OCI-LY7 (cell line): Measurements from ENCODE around the gene TOR1AIP1. TPM values are rescaled to one million over a fixed set of nuclear protein-coding genes. Genes with fewer than 3 reads are reported as not detected.

Source experiments
- BruUV-seq: library from RNA; stranded (reverse); fragments of 400-500 nt; replicated peaks from 2 replicates; lab custom pipeline; 2021; lab: Mats Ljungman, UMichigan
- CTCF ChIA-PET: fragments of 300-600 bp; sonication (Branson Sonifier 250); formaldehyde crosslinking; loops from one replicate; lab custom pipeline; 2022; ENCODE audit warnings: antibody characterized with exemption; ENCODE audit not compliant: unreplicated experiment; lab: Charles Lee
- POLR2A ChIA-PET: fragments of 300-600 bp; sonication (Branson Sonifier 250); formaldehyde crosslinking; loops from one replicate; lab custom pipeline; 2022; ENCODE audit warnings: antibody characterized with exemption; lab: Charles Lee
- DNase-seq: peaks from one replicate; pipeline ENCODE4 v3.0.0-alpha.2; 2015; ENCODE audit warnings: low spot score
- H2AFZ ChIP-seq: fragments of 200-600 bp; sonication (generic), shearing (Covaris generic); 2 replicates; pipeline ENCODE4 v1.6.1; 2014; ENCODE audit warnings: mild to moderate bottlenecking, antibody characterized with exemption, low read length, moderate library complexity
- H3K27ac ChIP-seq: fragments of 200-600 bp; sonication (generic); 2 replicates; pipeline ENCODE4 v1.5.1; 2014; ENCODE audit warnings: mixed run types, low read depth, mild to moderate bottlenecking, moderate library complexity, low read length, inconsistent platforms; ENCODE audit not compliant: poor library complexity, severe bottlenecking
- H3K36me3 ChIP-seq: fragments of 200-600 bp; sonication (generic); 2 replicates; pipeline ENCODE4 v1.6.1; 2014; ENCODE audit warnings: mild to moderate bottlenecking, antibody characterized with exemption, low read length, moderate library complexity, mixed read lengths; ENCODE audit not compliant: insufficient read depth
- H3K4me1 ChIP-seq: fragments of 200-600 bp; sonication (generic); 2 replicates; pipeline ENCODE4 v1.5.1; 2014; ENCODE audit warnings: mild to moderate bottlenecking, low read length; ENCODE audit not compliant: insufficient read depth, poor library complexity, severe bottlenecking
- H3K4me2 ChIP-seq: fragments of 200-600 bp; sonication (generic); 2 replicates; pipeline ENCODE4 v1.6.1; 2014; ENCODE audit warnings: mild to moderate bottlenecking, low read length
- H3K4me3 ChIP-seq: fragments of 200-600 bp; sonication (generic); 2 replicates; pipeline ENCODE4 v1.5.1; 2014; ENCODE audit warnings: mild to moderate bottlenecking, low read depth, low read length; ENCODE audit not compliant: poor library complexity, severe bottlenecking
- H3K79me2 ChIP-seq: fragments of 200-600 bp; sonication (generic); 2 replicates; pipeline ENCODE4 v1.6.1; 2016; ENCODE audit warnings: low read depth, mild to moderate bottlenecking, low read length, moderate library complexity, mixed read lengths; ENCODE audit not compliant: insufficient read depth
- H3K9me2 ChIP-seq: fragments of 200-600 bp; sonication (generic); 2 replicates; pipeline ENCODE4 v1.6.1; 2016; ENCODE audit warnings: mild to moderate bottlenecking, low read length, mixed read lengths; ENCODE audit not compliant: insufficient read depth
- H3K9me3 ChIP-seq: fragments of 200-600 bp; sonication (generic); 2 replicates; pipeline ENCODE4 v1.6.1; 2014; ENCODE audit warnings: mild to moderate bottlenecking, mixed run types, low read length, mixed read lengths
- H4K20me1 ChIP-seq: fragments of 200-600 bp; sonication (generic); 2 replicates; pipeline ENCODE4 v1.6.1; 2014; ENCODE audit warnings: mild to moderate bottlenecking, antibody characterized with exemption, low read length, moderate library complexity, mixed read lengths; ENCODE audit not compliant: insufficient read depth
- CTCF ChIP-seq: fragments of 200-600 bp; sonication (generic); conservative IDR thresholded peaks from 2 replicates; pipeline ENCODE4 v1.5.1; 2014; ENCODE audit warnings: mild to moderate bottlenecking, antibody characterized with exemption, low read length, moderate library complexity, mixed read lengths
- EZH2phosphoT487 ChIP-seq: fragments of 200-600 bp; sonication (generic); IDR thresholded peaks from 2 replicates; pipeline ENCODE4 v1.6.1; 2018; ENCODE audit warnings: low read depth, borderline replicate concordance, mild to moderate bottlenecking, mixed run types, antibody characterized with exemption, low read length, moderate library complexity, mixed read lengths
- intact Hi-C: fragments of 100-400 bp; cut with micrococcal nuclease; formaldehyde crosslinking; loops from one replicate; pipeline ENCODE4 v1.10.0; 2022; ENCODE audit not compliant: unreplicated experiment
- total RNA-seq, 2 experiments: library from RNA; depleted of rRNA in 1 of 2; stranded (reverse); fragments of >200 nt in 1 of 2; shearing (Covaris generic) in 1 of 2; gene quantifications; 2 replicates each; pipeline ENCODE4 v1.2.3, GENCODE V29; 2014 to 2022

Gene TOR1AIP1
- total RNA-seq, 2 experiments from 2014 or later = 11.0 to 14.5 TPM

- intact Hi-C loops = loop anchor here (2.0 to 5.0 kb wide), 3 partner anchors 271 to 851 kb away; partner anchors contain the start of genes ACBD6 and QSOX1
- ChIA-PET POLR2A (interaction anchor here (0.6 to 2.1 kb wide), 12 partner anchors 8 to 659 kb away, joined by 3 to 9 read pairs (median 4); partner anchors contain the start of gene CEP350), CTCF (no interaction called here)
- no peak for TF ChIP-seq EZH2phosphoT487
- Histone ChIP-seq H3K79me2 (peaks cover 9% of the 10 kb centered on the region; the same call in 1 of the 2 replicates), H3K9me2 (no peaks in the 10 kb centered on the region), H3K4me2 (peak overlapping the region; percentile 89), H3K27ac (peak overlapping the region; percentile 96), H2AFZ (peak overlapping the region; percentile 65), H3K36me3 (peaks cover 14% of the 10 kb centered on the region; the same call in 1 of the 2 replicates), H3K9me3 (no peaks in the 10 kb centered on the region), H3K4me3 (peak overlapping the region; percentile 79), H3K4me1 (peaks cover 31% of the 10 kb centered on the region), H4K20me1 (no peaks in the 10 kb centered on the region; the same call in 1 of the 2 replicates)
- DNase-seq = peak; percentile 60
- BruUV-seq = no TSS peak
Observed at GRCh38 chr1:179883745-179884138, 1.7 kb downstream of the TOR1AIP1 start.

- no peak overlapping the region for H2AFZ ChIP-seq
- no peaks in the 10 kb centered on the region; the same call in 1 of the 2 replicates for H4K20me1 ChIP-seq
- peaks cover 24% of the 10 kb centered on the region for H3K36me3 ChIP-seq
- BruUV-seq = no TSS peak
- no peaks in the 10 kb centered on the region for H3K9me3 ChIP-seq
- ChIA-PET POLR2A (interaction anchor here (0.6 to 1.8 kb wide), 6 partner anchors 10 to 87 kb away, joined by 3 to 4 read pairs (median 4); partner anchors contain the start of gene CEP350), CTCF (no interaction called here)
- DNase-seq = no peak
- H3K79me2 ChIP-seq = no peaks in the 10 kb centered on the region; the same call in 1 of the 2 replicates
- peak overlapping the region; percentile 23 for H3K4me2 ChIP-seq
- no peaks in the 10 kb centered on the region for H3K9me2 ChIP-seq
- intact Hi-C loops = no loop called here
- H3K27ac ChIP-seq = no peak overlapping the region
- TF ChIP-seq CTCF (no peak), EZH2phosphoT487 (no peak)
- no peak overlapping the region for H3K4me3 ChIP-seq
- peaks cover 22% of the 10 kb centered on the region for H3K4me1 ChIP-seq
Observed at GRCh38 chr1:179888071-179888470, 6.0 kb downstream of the TOR1AIP1 start.

- Histone ChIP-seq H3K9me3 (no peaks in the 10 kb centered on the region), H3K79me2 (no peaks in the 10 kb centered on the region; the same call in 1 of the 2 replicates), H3K4me3 (no peak overlapping the region), H3K36me3 (peaks cover 24% of the 10 kb centered on the region), H3K9me2 (no peaks in the 10 kb centered on the region), H4K20me1 (no peaks in the 10 kb centered on the region; the same call in 1 of the 2 replicates), H3K4me2 (no peak overlapping the region), H3K27ac (no peak overlapping the region), H3K4me1 (peaks cover 14% of the 10 kb centered on the region), H2AFZ (no peak overlapping the region)
- TF ChIP-seq CTCF (no peak), EZH2phosphoT487 (no peak)
- POLR2A ChIA-PET = no interaction called here
- no TSS peak for BruUV-seq
- DNase-seq = no peak
- intact Hi-C loops = no loop called here
- CTCF ChIA-PET = no interaction called here
Observed at GRCh38 chr1:179889589-179889988, 7.5 kb downstream of the TOR1AIP1 start.
